H1 (cell line): ENCODE results near the gene SH2B2. TPM values are rescaled to one million over a fixed set of nuclear protein-coding genes. Genes with fewer than 3 reads are reported as not detected.
A peak's percentile ranks its signal among the peaks of the same experiment; 100 is the strongest.
"Not testable (repeated sequence)": the region's sequence is repeated elsewhere in the genome, so short reads cannot be mapped to it uniquely, and the experiment has no call there.

Experiments
- CTCF ChIA-PET: fragments of 300-600 bp; sonication (Branson Sonifier 250); formaldehyde crosslinking; loops from one replicate; lab custom pipeline; 2021; ENCODE audit not compliant: partially characterized antibody; lab: Charles Lee
- POLR2A ChIA-PET: fragments of 300-600 bp; sonication (Branson Sonifier 250); formaldehyde crosslinking; loops from one replicate; lab custom pipeline; 2021; ENCODE audit warnings: inconsistent platforms; ENCODE audit not compliant: partially characterized antibody; lab: Charles Lee
- DNase-seq, 2 experiments: peaks; one replicate each; pipeline versions ENCODE4 v3.0.0 to v3.0.0-alpha.2; 2010 to 2022; ENCODE audit warnings: low spot score in 2 of 2, low read depth in 1 of 2, mixed read lengths in 1 of 2
- FAIRE-seq: peaks from 2 replicates; lab custom pipeline; 2011; peaks lifted over from hg19 to GRCh38; lab: Jason Lieb, UNC
- H2AFZ ChIP-seq: 2 replicates; pipeline ENCODE4 v1.8.1; 2012; ENCODE audit warnings: low read length, inconsistent platforms
- H2AK5ac ChIP-seq: 2 replicates; pipeline ENCODE4 v1.6.1; 2013; ENCODE audit warnings: low read depth, low read length
- H2BK120ac ChIP-seq: replicated peaks from 2 replicates; pipeline ENCODE3; 2013; ENCODE audit warnings: low read depth, low read length, inconsistent platforms
- H2BK12ac ChIP-seq: 2 replicates; pipeline ENCODE4 v1.6.1; 2013; ENCODE audit warnings: low read depth, low read length
- H2BK15ac ChIP-seq: 2 replicates; pipeline ENCODE4 v1.6.1; 2013; ENCODE audit warnings: low read length
- H2BK20ac ChIP-seq: 2 replicates; pipeline ENCODE4 v1.6.1; 2013; ENCODE audit warnings: low read length
- H2BK5ac ChIP-seq: 2 replicates; pipeline ENCODE4 v1.6.1; 2013; ENCODE audit warnings: low read depth, low read length
- H3K14ac ChIP-seq: 2 replicates; pipeline ENCODE4 v1.6.1; 2013; ENCODE audit warnings: inconsistent platforms; ENCODE audit not compliant: insufficient read length
- H3K18ac ChIP-seq: 2 replicates; pipeline ENCODE4 v1.6.1; 2013; ENCODE audit warnings: low read length; ENCODE audit errors: extremely low read depth
- H3K23ac ChIP-seq: 2 replicates; pipeline ENCODE4 v1.6.1; 2013; ENCODE audit warnings: inconsistent platforms; ENCODE audit not compliant: insufficient read length
- H3K23me2 ChIP-seq: 2 replicates; pipeline ENCODE4 v1.6.1; 2013; ENCODE audit warnings: low read depth, low read length
- H3K27ac ChIP-seq: 2 replicates; pipeline ENCODE4 v1.6.1; 2011; ENCODE audit warnings: low read depth, low read length, inconsistent platforms
- H3K27me3 ChIP-seq, 4 experiments: replicated peaks in 1 of 4; 1 replicate in 1 of 4; 2 replicates in 3 of 4; pipeline versions ENCODE4 v1.6.1 to v1.8.1; 2011 to 2013; ENCODE audit warnings: low read length in 3 of 4, mild to moderate bottlenecking in 3 of 4, inconsistent platforms in 2 of 4, mixed read lengths in 2 of 4, moderate library complexity in 1 of 4; ENCODE audit not compliant: control insufficient read depth in 3 of 4, insufficient read depth in 3 of 4; ENCODE audit errors: extremely low read depth in 1 of 4
- H3K36me3 ChIP-seq, 4 experiments: 2 replicates each; pipeline versions ENCODE4 v1.6.1 to v1.8.1; 2011 to 2013; ENCODE audit warnings: mild to moderate bottlenecking in 4 of 4, low read length in 3 of 4, moderate library complexity in 2 of 4, control low read depth in 1 of 4, inconsistent platforms in 1 of 4; ENCODE audit not compliant: insufficient read depth in 4 of 4, control insufficient read depth in 2 of 4
- H3K4ac ChIP-seq: replicated peaks from 2 replicates; pipeline ENCODE3; 2013; ENCODE audit warnings: low read length, low read depth, mixed read lengths, inconsistent platforms; ENCODE audit not compliant: insufficient read length
- H3K4me1 ChIP-seq, 4 experiments: replicated peaks in 1 of 4; 1 replicate in 1 of 4; 2 replicates in 3 of 4; pipeline versions ENCODE4 v1.6.1 to v1.8.1; 2011 to 2013; ENCODE audit warnings: low read length in 3 of 4, inconsistent platforms in 2 of 4, mixed read lengths in 1 of 4; ENCODE audit not compliant: insufficient read depth in 4 of 4, control insufficient read depth in 3 of 4
- H3K4me2 ChIP-seq, 2 experiments: 2 replicates each; pipeline versions ENCODE4 v1.6.1 to v1.8.1; 2011 to 2013; ENCODE audit warnings: low read depth in 2 of 2, low read length in 2 of 2, control low read depth in 1 of 2, inconsistent platforms in 1 of 2, mild to moderate bottlenecking in 1 of 2; ENCODE audit not compliant: insufficient read depth in 1 of 2
- H3K4me3 ChIP-seq, 4 experiments: fragments of 200-600, 300-600 bp in 1 of 4; sonication (generic), shearing (Covaris generic), sonication (Bioruptor Twin) in 1 of 4; 2 replicates each; pipeline versions ENCODE4 v1.5.1 to v1.8.1; 2011 to 2016; ENCODE audit warnings: low read length in 4 of 4, low read depth in 3 of 4, control low read depth in 2 of 4, inconsistent platforms in 2 of 4, mild to moderate bottlenecking in 2 of 4, mixed read lengths in 1 of 4, moderate library complexity in 1 of 4; ENCODE audit not compliant: insufficient read depth in 2 of 4; ENCODE audit errors: extremely low read depth in 1 of 4
- H3K56ac ChIP-seq: replicated peaks from 2 replicates; pipeline ENCODE3; 2013; ENCODE audit warnings: low read depth, mild to moderate bottlenecking, mixed read lengths, low read length, inconsistent platforms; ENCODE audit not compliant: insufficient read length
- H3K79me1 ChIP-seq: 2 replicates; pipeline ENCODE4 v1.6.1; 2013; ENCODE audit warnings: low read depth, low read length, control low read depth
- H3K79me2 ChIP-seq, 2 experiments: 2 replicates each; pipeline versions ENCODE4 v1.6.1 to v1.8.1; 2012 to 2013; ENCODE audit warnings: low read length in 2 of 2, mild to moderate bottlenecking in 2 of 2, inconsistent platforms in 1 of 2; ENCODE audit not compliant: insufficient read depth in 2 of 2, control insufficient read depth in 1 of 2
- H3K9ac ChIP-seq, 4 experiments: replicated peaks in 1 of 4; 1 replicate in 1 of 4; 2 replicates in 3 of 4; pipeline versions ENCODE4 v1.6.1 to v1.8.1; 2011 to 2013; ENCODE audit warnings: low read depth in 3 of 4, low read length in 3 of 4, control low read depth in 2 of 4, mild to moderate bottlenecking in 2 of 4, moderate library complexity in 2 of 4, inconsistent platforms in 1 of 4; ENCODE audit errors: extremely low read depth in 1 of 4
- H3K9me3 ChIP-seq, 2 experiments: 2 replicates each; pipeline versions ENCODE4 v1.6.1 to v1.8.1; 2012 to 2013; ENCODE audit warnings: mild to moderate bottlenecking in 2 of 2, moderate library complexity in 2 of 2, control low read depth in 1 of 2, inconsistent platforms in 1 of 2, low read depth in 1 of 2, low read length in 1 of 2, mixed read lengths in 1 of 2; ENCODE audit not compliant: insufficient read depth in 2 of 2
- H4K20me1 ChIP-seq, 2 experiments: replicated peaks in 1 of 2; 2 replicates each; pipeline versions ENCODE3 to v1.8.1; 2011 to 2013; ENCODE audit warnings: inconsistent platforms in 2 of 2, low read length in 2 of 2, mild to moderate bottlenecking in 1 of 2; ENCODE audit not compliant: insufficient read depth in 2 of 2, control insufficient read depth in 1 of 2
- H4K5ac ChIP-seq: 2 replicates; pipeline ENCODE4 v1.6.1; 2013; ENCODE audit warnings: low read length, low read depth, mixed read lengths, inconsistent platforms; ENCODE audit not compliant: insufficient read length
- H4K8ac ChIP-seq: 2 replicates; pipeline ENCODE4 v1.8.0; 2013; ENCODE audit warnings: mild to moderate bottlenecking, moderate library complexity, low read length, inconsistent platforms; ENCODE audit not compliant: insufficient read depth; ENCODE audit errors: extremely low read depth
- H4K91ac ChIP-seq: replicated peaks from 2 replicates; pipeline ENCODE3; 2013; ENCODE audit warnings: low read length, mixed read lengths, inconsistent platforms; ENCODE audit not compliant: insufficient read length
- WGBS, 2 experiments: shearing (Covaris generic) in 1 of 2; methylation state at CpG; one replicate each; pipeline versions ENCODE4 v1.1.6 to v1.1.7; 2013 to 2015; ENCODE audit warnings: low lambda C conversion rate in 2 of 2, mixed read lengths in 2 of 2, inconsistent platforms in 1 of 2, low coverage in 1 of 2, missing lambda C conversion rate in 1 of 2; ENCODE audit not compliant: insufficient replicate concordance in 2 of 2, insufficient coverage in 1 of 2, insufficient read length in 1 of 2; ENCODE audit errors: extremely low coverage in 1 of 2, missing lambda C conversion rate in 1 of 2; 5-methylcytosine and 5-hydroxymethylcytosine counted together
- polyA plus RNA-seq, 7 experiments: library from polyadenylated mRNA; depleted of rRNA in 3 of 7; stranded (reverse) in 5 of 7; unstranded in 2 of 7; fragments of >200 nt in 5 of 7; fragments of 200-250 nt in 2 of 7; gene quantifications; 1 replicate in 5 of 7; 2 replicates in 1 of 7; 4 replicates in 1 of 7; pipeline versions ENCODE4 v1.2.1 to v1.2.3, GENCODE V29; 2011 to 2013; ENCODE audit warnings: missing spikeins in 2 of 7, mixed read lengths in 2 of 7
- total RNA-seq: library from RNA; stranded (reverse); fragmentation: NEBNext Ultra II Directional; extraction: Animal tissue kit (Norgen Biotek cat#: 25700); gene quantifications from 2 replicates; pipeline ENCODE4 v1.2.1, GENCODE V29; 2021

The SH2B2 gene
- total and polyA plus RNA-seq, 2 of the 8 experiments (the other 6 are each of a cell fraction or from before 2014, with no cell fraction given): 11.5 to 18.7 TPM

- H3K79me1 ChIP-seq, H4K20me1 ChIP-seq, H3K79me2 ChIP-seq, H3K4me3 ChIP-seq, H3K36me3 ChIP-seq, H3K14ac ChIP-seq, H3K23me2 ChIP-seq, H3K18ac ChIP-seq, H3K27me3 ChIP-seq, H3K56ac ChIP-seq, H3K4me1 ChIP-seq, H4K8ac ChIP-seq, H3K27ac ChIP-seq, H3K4me2 ChIP-seq, H2AK5ac ChIP-seq, H2AFZ ChIP-seq, H3K4ac ChIP-seq, H2BK15ac ChIP-seq, H2BK5ac ChIP-seq, H2BK20ac ChIP-seq, H2BK12ac ChIP-seq, H3K23ac ChIP-seq, FAIRE-seq, H4K5ac ChIP-seq, H3K9me3 ChIP-seq, H4K91ac ChIP-seq, H3K9ac ChIP-seq, H2BK120ac ChIP-seq: not testable (repeated sequence)
- 89% methylated on average over 7 of the region's 7 CpGs; no CpG with 5 or more reads in 1 of the 2 experiments for WGBS, 2 experiments
- DNase-seq: peak in 1 of 2 experiments; percentile 23
- CTCF ChIA-PET: interaction anchor here (0.8 to 1.2 kb wide), 2 partner anchors 15 to 56 kb away, joined by 3 read pairs; no protein-coding TSS in a partner anchor
- POLR2A ChIA-PET: interaction anchor here (1.2 kb wide), 1 partner anchor 60 kb away, joined by 3 read pairs; the partner anchor contains the start of gene PRKRIP1
These were observed 48.9 kb downstream of the SH2B2 start for GRCh38 chr7:102335574-102335973.

DNA sequence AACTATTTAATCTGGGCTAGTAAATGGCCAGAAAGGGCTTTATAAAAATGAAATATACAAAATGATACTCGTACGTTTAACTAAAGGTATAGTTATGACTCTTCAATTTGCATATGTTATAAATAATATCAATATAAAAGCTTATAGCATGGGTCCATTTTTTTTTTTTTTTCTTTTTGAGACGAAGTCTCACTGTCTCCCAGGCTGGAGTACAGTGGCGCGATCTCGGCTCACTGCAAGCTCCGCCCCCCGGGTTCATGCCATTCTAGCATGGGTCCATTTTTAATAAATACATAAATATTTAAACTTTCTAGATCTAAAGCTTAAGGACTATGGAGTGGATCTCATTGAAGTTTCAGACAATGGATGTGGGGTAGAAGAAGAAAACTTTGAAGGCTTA, 50.3 kb downstream of the SH2B2 start:
- H3K4ac ChIP-seq, H4K5ac ChIP-seq, H3K23me2 ChIP-seq, H4K8ac ChIP-seq, DNase-seq, H3K4me2 ChIP-seq, H3K14ac ChIP-seq, H3K9ac ChIP-seq, H3K27ac ChIP-seq, H2BK20ac ChIP-seq, H3K56ac ChIP-seq, H3K4me1 ChIP-seq, H3K79me1 ChIP-seq, H3K9me3 ChIP-seq, H2BK120ac ChIP-seq, H2BK12ac ChIP-seq, CTCF ChIA-PET, H4K20me1 ChIP-seq, H3K4me3 ChIP-seq, H3K23ac ChIP-seq, H3K27me3 ChIP-seq, H2AFZ ChIP-seq, H3K79me2 ChIP-seq, H2BK15ac ChIP-seq, H3K36me3 ChIP-seq, POLR2A ChIA-PET, H2BK5ac ChIP-seq, FAIRE-seq, H2AK5ac ChIP-seq, H4K91ac ChIP-seq, H3K18ac ChIP-seq: not testable (repeated sequence)
- no CpG with 5 or more reads among the region's 8 CpGs for WGBS, 2 experiments
